HCT116 (cell line): ENCODE measurements around the gene EMB.

Experiments used
- CEBPB ChIP-seq: IDR thresholded peaks from 2 replicates; pipeline ENCODE4 v1.6.1; 2012; ENCODE audit warnings: low read depth
- CTCF ChIP-seq, 3 experiments: fragments of 200-600 bp in 1 of 3; sonication (generic) in 1 of 3; IDR thresholded peaks in 2 of 3; conservative IDR thresholded peaks in 1 of 3; 2 replicates each; pipeline ENCODE4 v1.5.1; 2012 to 2017; ENCODE audit warnings: low read depth in 2 of 3, low read length in 2 of 3, antibody characterized with exemption in 1 of 3, borderline replicate concordance in 1 of 3, control low read depth in 1 of 3, mild to moderate bottlenecking in 1 of 3, mixed read lengths in 1 of 3, mixed run types in 1 of 3, moderate library complexity in 1 of 3; ENCODE audit not compliant: insufficient read depth in 1 of 3
- EZH2 ChIP-seq: fragments of 200-600 bp; sonication (generic); IDR thresholded peaks from 2 replicates; pipeline ENCODE4 v1.6.1; 2017; ENCODE audit warnings: antibody characterized with exemption, mixed run types

GRCh38 chr5:50352382-50352781 lies 88.7 kb downstream of the EMB start:
- no peak for TF ChIP-seq CTCF (IDR thresholded peaks at IDR 0.05 in 2 of 3, conservative IDR thresholded peaks at IDR 0.05 in 1 of 3; ENCODE audit: borderline replicate concordance in 1 of 3, insufficient read depth in 1 of 3, low read depth in 2 of 3, low read length in 2 of 3)
- no peak for TF ChIP-seq EZH2
- TF ChIP-seq CEBPB, result no peak
